HCT116 (cell line): Measurements from ENCODE around the gene ARHGAP12.

Source experiments
- CEBPB ChIP-seq: IDR thresholded peaks from 2 replicates; pipeline ENCODE4 v1.6.1; 2012; ENCODE audit warnings: low read depth
- CTCF ChIP-seq, 3 experiments: fragments of 200-600 bp in 1 of 3; sonication (generic) in 1 of 3; IDR thresholded peaks in 2 of 3; conservative IDR thresholded peaks in 1 of 3; 2 replicates each; pipeline ENCODE4 v1.5.1; 2012 to 2017; ENCODE audit warnings: low read depth in 2 of 3, low read length in 2 of 3, antibody characterized with exemption in 1 of 3, borderline replicate concordance in 1 of 3, control low read depth in 1 of 3, mild to moderate bottlenecking in 1 of 3, mixed read lengths in 1 of 3, mixed run types in 1 of 3, moderate library complexity in 1 of 3; ENCODE audit not compliant: insufficient read depth in 1 of 3
- EGR1 ChIP-seq: IDR thresholded peaks from 2 replicates; pipeline ENCODE4 v1.6.1; 2012; ENCODE audit warnings: low read depth
- ELF1 ChIP-seq: IDR thresholded peaks from 2 replicates; pipeline ENCODE4 v1.6.1; 2012; ENCODE audit warnings: low read depth, borderline replicate concordance
- EZH2 ChIP-seq: fragments of 200-600 bp; sonication (generic); IDR thresholded peaks from 2 replicates; pipeline ENCODE4 v1.6.1; 2017; ENCODE audit warnings: antibody characterized with exemption, mixed run types
- JUND ChIP-seq: IDR thresholded peaks from 2 replicates; pipeline ENCODE4 v1.6.1; 2012
- MAX ChIP-seq: IDR thresholded peaks from 2 replicates; pipeline ENCODE4 v1.6.1; 2012
- POLR2A ChIP-seq: IDR thresholded peaks from 2 replicates; pipeline ENCODE4 v1.7.0; 2011; ENCODE audit warnings: borderline replicate concordance; ENCODE audit not compliant: insufficient read depth, insufficient read length; ENCODE audit errors: extremely low read depth
- POLR2AphosphoS5 ChIP-seq: IDR thresholded peaks from 2 replicates; pipeline ENCODE4 v1.6.1; 2011; ENCODE audit warnings: mild to moderate bottlenecking, low read depth, low read length, moderate library complexity
- RAD21 ChIP-seq: IDR thresholded peaks from 2 replicates; pipeline ENCODE4 v1.6.1; 2012; ENCODE audit warnings: low read depth, mild to moderate bottlenecking
- REST ChIP-seq: IDR thresholded peaks from 2 replicates; pipeline ENCODE4 v1.6.1; 2012; ENCODE audit warnings: low read depth
- SP1 ChIP-seq: IDR thresholded peaks from 2 replicates; pipeline ENCODE4 v1.6.1; 2012; ENCODE audit warnings: low read depth
- ZBTB33 ChIP-seq: IDR thresholded peaks from 2 replicates; pipeline ENCODE4 v1.6.1; 2011; ENCODE audit warnings: mild to moderate bottlenecking, low read length, moderate library complexity; ENCODE audit not compliant: insufficient replicate concordance; ENCODE audit errors: extremely low read depth
- ZFX ChIP-seq: fragments of 450-650 bp; IDR thresholded peaks from 2 replicates; pipeline ENCODE4 v1.6.1; 2017

- TF ChIP-seq CTCF (IDR thresholded peaks at IDR 0.05 in 2 of 3, conservative IDR thresholded peaks at IDR 0.05 in 1 of 3; ENCODE audit: borderline replicate concordance in 1 of 3, insufficient read depth in 1 of 3, low read depth in 2 of 3, low read length in 2 of 3) (no peak), RAD21 (no peak), ZFX (no peak), JUND (no peak), SP1 (no peak; the same call in 1 of the 2 replicates), POLR2AphosphoS5 (no peak), EZH2 (no peak), CEBPB (peak; percentile 86), POLR2A (no peak), ELF1 (no peak), REST (no peak), EGR1 (no peak), ZBTB33 (no peak), MAX (no peak)
Measured at GRCh38 chr10:31867646-31868045, 61.0 kb downstream of the ARHGAP12 start.
